KBM-7 (cell line): ENCODE data around the gene C11orf16.
"Not testable (repeated sequence)": the region's sequence is repeated elsewhere in the genome, so short reads cannot be mapped to it uniquely, and the experiment has no call there.

Source experiments
- DNase-seq: peaks from one replicate; pipeline ENCODE4 v3.0.0-alpha.2; 2015
- in situ Hi-C: fragments of 300-500 bp; cut with MboI; formaldehyde crosslinking; loops from 2 replicates; pipeline ENCODE4 v1.14.3; 2020; ENCODE audit warnings: low sequenced_read_pairs, low pct_unique_long_range_greater_than_20kb, mixed read lengths

Gene C11orf16

GRCh38 chr11:8932564-8933180, at the start of gene C11orf16:
Gene C11orf16, minus strand, starts transcription at chr11:8932947. Its CDS starts 639 bp downstream, at chr11:8932308.
- in situ Hi-C loops: no loop called here
- no peak for DNase-seq

DNA sequence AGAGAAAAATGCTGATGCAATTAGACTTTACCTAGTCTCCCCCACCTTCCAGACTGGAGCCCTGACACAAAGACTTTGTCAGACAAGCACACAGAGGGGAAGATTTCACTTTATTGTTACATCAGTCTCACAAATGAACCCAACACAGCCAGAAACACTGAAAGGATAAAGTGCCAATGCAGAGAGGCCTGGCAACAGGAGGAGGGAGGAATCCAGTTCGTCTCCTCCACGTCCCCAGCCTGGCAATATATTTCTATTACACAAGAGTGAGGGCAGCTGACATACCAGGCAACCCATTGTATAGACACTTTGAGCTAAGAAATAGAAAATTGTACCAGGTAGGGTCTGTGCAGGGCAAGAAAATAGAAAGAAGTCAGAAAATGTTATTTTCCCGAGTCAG, 47.7 kb upstream of the C11orf16 start:
- in situ Hi-C loops: no loop called here
- no peak for DNase-seq

DNA sequence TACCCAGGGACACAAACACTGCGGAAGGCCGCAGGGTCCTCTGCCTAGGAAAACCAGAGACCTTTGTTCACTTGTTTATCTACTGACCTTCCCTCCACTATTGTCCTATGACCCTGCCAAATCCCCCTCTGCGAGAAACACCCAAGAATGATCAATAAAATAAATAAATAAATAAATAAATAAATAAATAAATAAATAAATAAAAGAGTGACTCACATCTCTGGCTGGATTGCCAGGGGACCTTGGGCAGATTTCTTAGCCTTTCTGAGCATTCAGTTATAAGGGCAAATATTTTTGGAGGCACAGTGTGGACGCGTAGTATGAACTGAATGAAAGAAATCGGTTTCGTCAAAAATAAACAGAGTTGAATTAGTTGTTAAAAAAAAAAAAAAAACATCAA, 46.6 kb upstream of the C11orf16 start:
- in situ Hi-C loops, DNase-seq: not testable (repeated sequence)

GRCh38 chr11:8973121-8973520, 40.4 kb upstream of the C11orf16 start:
- in situ Hi-C loops: no loop called here
- DNase-seq: peak; percentile 25

GRCh38 chr11:8971924-8972316, 39.2 kb upstream of the C11orf16 start:
- no peak for DNase-seq
- in situ Hi-C loops: no loop called here

DNA sequence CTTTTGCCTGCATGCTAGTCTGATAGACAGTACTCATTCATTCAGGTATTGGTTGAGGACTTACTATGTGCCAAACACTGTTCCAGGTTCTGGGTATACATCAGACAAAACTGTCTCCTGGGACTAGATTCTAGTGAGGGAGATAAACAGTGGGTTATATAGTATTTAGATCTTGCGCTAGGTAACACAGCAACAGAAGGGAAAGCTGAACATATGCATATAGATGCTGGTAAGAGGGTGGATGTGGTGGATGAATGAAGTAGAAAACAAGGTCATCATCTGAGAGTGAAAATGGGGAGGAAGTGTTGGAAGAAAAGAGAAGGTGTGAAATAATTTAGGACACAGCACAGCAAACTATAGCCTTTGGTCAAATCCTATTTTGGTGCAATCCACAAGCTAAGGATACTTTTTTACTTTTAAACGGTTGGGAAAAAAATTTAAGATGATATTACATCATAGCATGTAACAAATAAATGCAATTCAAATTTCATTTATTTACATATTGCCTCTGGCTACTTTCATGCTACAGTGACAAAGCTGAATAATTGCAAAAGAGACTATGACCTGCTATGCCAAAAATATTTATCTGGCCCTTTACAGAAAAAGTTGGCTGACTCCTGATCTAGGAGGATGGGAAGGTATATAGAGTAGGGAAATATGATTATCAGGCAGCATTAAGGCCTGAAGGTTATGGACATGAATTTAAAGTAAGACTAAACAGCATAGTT, 38.6 kb upstream of the C11orf16 start:
- in situ Hi-C loops: no loop called here

GRCh38 chr11:8967184-8967583, 34.4 kb upstream of the C11orf16 start:
- DNase-seq: no peak
- in situ Hi-C loops: no loop called here

More for the DNA sequence above, 38.6 kb upstream of the C11orf16 start:
- no peak for DNase-seq

- in situ Hi-C loops: no loop called here
- peak; percentile 91 for DNase-seq
Measured at GRCh38 chr11:8964324-8965320, 31.9 kb upstream of the C11orf16 start, which contains the start of gene TMEM9B. Gene TMEM9B, minus strand, starts transcription at chr11:8964442. Its CDS starts 129 bp downstream, at chr11:8964313.

- DNase-seq: peak; percentile 10
- in situ Hi-C loops: no loop called here
Measured at GRCh38 chr11:8963569-8964323, 31.0 kb upstream of the C11orf16 start.

- in situ Hi-C loops: no loop called here
- no peak for DNase-seq
Measured at GRCh38 chr11:8962841-8963240, 30.1 kb upstream of the C11orf16 start.

GRCh38 chr11:8961401-8961800, 28.7 kb upstream of the C11orf16 start:
- in situ Hi-C loops: no loop called here

GRCh38 chr11:8959546-8960166, 26.9 kb upstream of the C11orf16 start:
- peak; percentile 75 for DNase-seq
- in situ Hi-C loops: no loop called here

More at GRCh38 chr11:8961401-8961800, 28.7 kb upstream of the C11orf16 start:
- DNase-seq: no peak

DNA sequence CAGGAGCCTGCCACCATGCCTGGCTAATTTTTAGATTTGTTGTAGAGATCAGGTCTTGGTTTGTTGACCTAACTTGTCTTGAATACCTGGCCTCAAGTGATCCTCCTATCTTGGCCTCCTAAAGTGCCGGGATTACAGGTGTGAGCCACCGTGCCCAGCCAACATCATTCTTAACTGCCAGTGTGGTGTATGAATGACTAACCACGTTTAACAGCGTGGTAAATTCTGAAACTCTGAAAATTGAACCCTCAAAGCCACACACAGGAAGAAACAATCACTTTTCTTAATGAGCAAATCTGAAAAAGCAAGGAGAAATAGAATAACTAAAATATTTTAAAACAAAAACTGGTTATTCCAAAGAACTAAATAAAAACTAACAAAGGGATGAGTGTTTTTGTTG, 24.1 kb upstream of the C11orf16 start:
- in situ Hi-C loops: no loop called here
- DNase-seq: no peak

DNA sequence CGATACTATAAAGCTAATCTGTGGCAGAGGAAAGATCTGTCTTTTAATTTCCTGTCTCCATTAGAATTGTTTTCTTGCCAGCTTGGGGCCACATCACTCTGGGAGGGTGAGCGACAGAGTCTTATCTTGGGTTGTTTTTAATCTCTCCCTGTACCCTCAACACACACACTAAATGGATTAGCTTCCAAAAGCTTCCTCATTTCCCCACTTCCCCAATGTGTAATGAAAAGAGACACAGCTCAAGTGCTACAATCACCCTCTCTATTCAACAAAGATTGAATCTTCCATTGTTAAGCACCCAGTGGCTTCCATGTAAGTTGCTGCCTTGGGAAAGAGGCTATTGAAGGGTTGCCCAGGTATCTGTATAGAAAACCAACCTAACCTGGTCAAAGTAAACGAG, 16.1 kb upstream of the C11orf16 start:
- in situ Hi-C loops: no loop called here
- DNase-seq: peak; percentile 80

DNA sequence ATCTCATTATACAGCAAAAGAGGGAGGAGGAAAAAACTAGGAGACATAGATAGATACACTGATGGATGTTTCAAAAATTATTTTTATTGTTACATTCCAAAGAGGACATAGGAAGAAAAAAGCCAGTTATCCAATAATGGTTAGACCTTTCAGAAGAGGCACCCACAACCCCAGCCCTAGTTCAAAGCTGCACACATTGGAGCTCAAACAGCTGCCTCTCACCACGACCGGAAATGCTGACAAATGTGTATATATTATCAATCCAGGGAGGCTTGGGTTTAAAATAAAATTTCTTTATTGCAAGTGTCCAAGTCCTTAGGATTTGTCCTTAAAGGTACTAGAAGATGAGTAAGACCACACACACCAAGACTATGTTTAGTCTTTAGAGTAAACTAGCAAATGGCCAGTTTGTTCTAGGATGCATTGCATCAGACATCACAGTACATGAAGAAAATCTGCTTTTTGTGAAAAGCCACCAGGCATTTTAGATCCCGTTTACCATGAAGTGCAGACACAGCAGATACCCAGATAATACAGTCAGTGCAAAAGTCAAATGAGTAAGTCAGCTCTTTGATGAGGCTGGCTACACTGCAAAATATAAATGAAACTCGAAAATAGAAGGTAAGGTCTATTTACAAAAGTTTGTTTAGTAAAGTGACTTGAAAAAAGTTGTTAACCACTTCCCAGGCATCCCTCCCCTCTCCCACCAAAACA, 14.6 kb upstream of the C11orf16 start:
- in situ Hi-C loops: no loop called here
- no peak for DNase-seq

DNA sequence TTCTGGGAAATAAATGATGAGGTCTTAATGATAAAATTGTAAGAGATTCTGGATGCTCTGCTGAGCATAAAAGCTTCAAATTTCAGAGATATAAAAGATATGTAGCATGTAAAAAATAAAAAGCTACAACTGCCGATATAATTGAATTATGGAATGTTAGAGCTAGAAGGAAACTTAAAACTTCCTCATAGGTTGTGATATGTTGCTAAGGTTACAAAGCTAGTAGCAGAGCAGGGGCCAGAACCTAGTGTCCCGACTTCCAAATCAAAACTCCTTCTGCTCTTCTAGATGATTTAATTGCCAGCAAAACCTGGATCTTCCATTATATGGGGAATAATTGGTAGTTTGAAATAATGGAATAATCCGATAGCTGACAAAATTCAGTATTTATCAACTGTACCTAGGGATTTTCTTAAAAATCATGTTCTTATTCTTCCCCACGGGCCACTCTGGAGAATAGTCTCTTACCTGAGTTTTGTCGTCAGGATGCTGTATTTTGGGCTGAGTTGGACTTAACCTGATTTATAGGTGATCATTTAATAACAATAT, 9.8 kb upstream of the C11orf16 start, which contains the start of gene ASCL3:
TSS of gene ASCL3 (minus strand) at position 499 of the 549 bp plus-strand sequence. CDS start 4,855 bp downstream, outside the sequence.
- in situ Hi-C loops: no loop called here
- no peak for DNase-seq

- DNase-seq: no peak
- in situ Hi-C loops: no loop called here
Measured at GRCh38 chr11:8941341-8942103, 8.8 kb upstream of the C11orf16 start.
